ENCODE results near the gene R3HDML.

The R3HDML gene

GRCh38 chr20:44348168-44348659 is 11.4 kb downstream of the R3HDML start:
- no peak overlapping the region for H3K27ac ChIP-seq (ENCODE audit: low read length)
- no peaks in the 10 kb centered on the region for H3K9me3 ChIP-seq (ENCODE audit: control insufficient read depth, insufficient read depth, low read length)
- H3K4me3 ChIP-seq (ENCODE audit: low read length), result no peak overlapping the region
- no peak for DNase-seq (ENCODE audit: low read depth, low spot score)
- WGBS (ENCODE audit: insufficient coverage, insufficient read length), result no CpG with 5 or more reads among the region's 4 CpGs
- no peaks in the 10 kb centered on the region; the same call in 1 of the 2 replicates for H3K4me1 ChIP-seq (ENCODE audit: control insufficient read depth, insufficient read depth, low read length)
- no peaks in the 10 kb centered on the region for H3K36me3 ChIP-seq (ENCODE audit: control insufficient read depth, insufficient read depth, low read length)
- no peaks in the 10 kb centered on the region for H3K27me3 ChIP-seq (ENCODE audit: control insufficient read depth, insufficient read depth, low read length)

GRCh38 chr20:44349349-44349748 is 12.5 kb downstream of the R3HDML start:
- H3K4me1 ChIP-seq (ENCODE audit: control insufficient read depth, insufficient read depth, low read length), result no peaks in the 10 kb centered on the region; the same call in 1 of the 2 replicates
- no peak overlapping the region for H3K27ac ChIP-seq (ENCODE audit: low read length)
- no peaks in the 10 kb centered on the region for H3K27me3 ChIP-seq (ENCODE audit: control insufficient read depth, insufficient read depth, low read length)
- H3K9me3 ChIP-seq (ENCODE audit: control insufficient read depth, insufficient read depth, low read length), result no peaks in the 10 kb centered on the region
- H3K4me3 ChIP-seq (ENCODE audit: low read length), result no peak overlapping the region
- H3K36me3 ChIP-seq (ENCODE audit: control insufficient read depth, insufficient read depth, low read length), result no peaks in the 10 kb centered on the region
- WGBS (ENCODE audit: insufficient coverage, insufficient read length), result no CpG with 5 or more reads among the region's 3 CpGs
- no peak for DNase-seq (ENCODE audit: low read depth, low spot score)

GRCh38 chr20:44350567-44350966 is 13.7 kb downstream of the R3HDML start:
- Histone ChIP-seq H3K27ac (ENCODE audit: low read length) (no peak overlapping the region), H3K9me3 (ENCODE audit: control insufficient read depth, insufficient read depth, low read length) (no peaks in the 10 kb centered on the region), H3K4me3 (ENCODE audit: low read length) (no peak overlapping the region), H3K36me3 (ENCODE audit: control insufficient read depth, insufficient read depth, low read length) (no peaks in the 10 kb centered on the region), H3K4me1 (ENCODE audit: control insufficient read depth, insufficient read depth, low read length) (no peaks in the 10 kb centered on the region), H3K27me3 (ENCODE audit: control insufficient read depth, insufficient read depth, low read length) (no peaks in the 10 kb centered on the region)
- no peak for DNase-seq (ENCODE audit: low read depth, low spot score)
- no CpG with 5 or more reads among the region's 6 CpGs for WGBS (ENCODE audit: insufficient coverage, insufficient read length)

- DNase-seq (ENCODE audit: low read depth, low spot score), result no peak
- Histone ChIP-seq H3K4me1 (ENCODE audit: control insufficient read depth, insufficient read depth, low read length) (no peaks in the 10 kb centered on the region), H3K36me3 (ENCODE audit: control insufficient read depth, insufficient read depth, low read length) (no peaks in the 10 kb centered on the region), H3K9me3 (ENCODE audit: control insufficient read depth, insufficient read depth, low read length) (no peaks in the 10 kb centered on the region), H3K27ac (ENCODE audit: low read length) (no peak overlapping the region), H3K27me3 (ENCODE audit: control insufficient read depth, insufficient read depth, low read length) (no peaks in the 10 kb centered on the region), H3K4me3 (ENCODE audit: low read length) (no peak overlapping the region)
- WGBS (ENCODE audit: insufficient coverage, insufficient read length), result no CpG with 5 or more reads among the region's 6 CpGs
Observed at GRCh38 chr20:44354979-44355497, 18.2 kb downstream of the R3HDML start.

GRCh38 chr20:44355498-44356352 is 18.9 kb downstream of the R3HDML start, which contains the start of gene HNF4A:
HNF4A (plus strand) TSS chr20:44355699; CDS start chr20:44355805, 106 bp downstream.
- Histone ChIP-seq H3K27ac (ENCODE audit: low read length) (no peak within 1 kb of the TSS), H3K9me3 (ENCODE audit: control insufficient read depth, insufficient read depth, low read length) (no peaks in the 10 kb centered on the region), H3K4me3 (ENCODE audit: low read length) (no peak within 1 kb of the TSS), H3K27me3 (ENCODE audit: control insufficient read depth, insufficient read depth, low read length) (no peaks in the 10 kb centered on the region), H3K4me1 (ENCODE audit: control insufficient read depth, insufficient read depth, low read length) (no peaks in the 10 kb centered on the region), H3K36me3 (ENCODE audit: control insufficient read depth, insufficient read depth, low read length) (no peaks in the 10 kb centered on the region)
- WGBS (ENCODE audit: insufficient coverage, insufficient read length), result no CpG with 5 or more reads among the region's 40 CpGs
- no peak for DNase-seq (ENCODE audit: low read depth, low spot score)

GRCh38 chr20:44356353-44356723 is 19.5 kb downstream of the R3HDML start:
- DNase-seq (ENCODE audit: low read depth, low spot score), result no peak
- no peaks in the 10 kb centered on the region for H3K4me1 ChIP-seq (ENCODE audit: control insufficient read depth, insufficient read depth, low read length)
- H3K4me3 ChIP-seq (ENCODE audit: low read length), result no peak overlapping the region
- no peaks in the 10 kb centered on the region for H3K9me3 ChIP-seq (ENCODE audit: control insufficient read depth, insufficient read depth, low read length)
- no peaks in the 10 kb centered on the region for H3K36me3 ChIP-seq (ENCODE audit: control insufficient read depth, insufficient read depth, low read length)
- no peak overlapping the region for H3K27ac ChIP-seq (ENCODE audit: low read length)
- no CpG with 5 or more reads among the region's 14 CpGs for WGBS (ENCODE audit: insufficient coverage, insufficient read length)
- H3K27me3 ChIP-seq (ENCODE audit: control insufficient read depth, insufficient read depth, low read length), result no peaks in the 10 kb centered on the region

GRCh38 chr20:44357020-44357419 is 20.2 kb downstream of the R3HDML start:
- WGBS (ENCODE audit: insufficient coverage, insufficient read length), result no CpG with 5 or more reads among the region's 2 CpGs
- Histone ChIP-seq H3K27me3 (ENCODE audit: control insufficient read depth, insufficient read depth, low read length) (no peaks in the 10 kb centered on the region), H3K27ac (ENCODE audit: low read length) (no peak overlapping the region), H3K36me3 (ENCODE audit: control insufficient read depth, insufficient read depth, low read length) (no peaks in the 10 kb centered on the region), H3K4me3 (ENCODE audit: low read length) (no peak overlapping the region), H3K4me1 (ENCODE audit: control insufficient read depth, insufficient read depth, low read length) (no peaks in the 10 kb centered on the region), H3K9me3 (ENCODE audit: control insufficient read depth, insufficient read depth, low read length) (no peaks in the 10 kb centered on the region)
- no peak for DNase-seq (ENCODE audit: low read depth, low spot score)

- Histone ChIP-seq H3K27ac (ENCODE audit: low read length) (no peak overlapping the region), H3K4me3 (ENCODE audit: low read length) (no peak overlapping the region), H3K9me3 (ENCODE audit: control insufficient read depth, insufficient read depth, low read length) (no peaks in the 10 kb centered on the region), H3K36me3 (ENCODE audit: control insufficient read depth, insufficient read depth, low read length) (no peaks in the 10 kb centered on the region), H3K27me3 (ENCODE audit: control insufficient read depth, insufficient read depth, low read length) (no peaks in the 10 kb centered on the region), H3K4me1 (ENCODE audit: control insufficient read depth, insufficient read depth, low read length) (no peaks in the 10 kb centered on the region)
- no peak for DNase-seq (ENCODE audit: low read depth, low spot score)
- WGBS (ENCODE audit: insufficient coverage, insufficient read length), result no CpG with 5 or more reads among the region's 4 CpGs
Observed at GRCh38 chr20:44357555-44358125, 20.8 kb downstream of the R3HDML start.

GRCh38 chr20:44358776-44359175 is 21.9 kb downstream of the R3HDML start:
- H3K36me3 ChIP-seq (ENCODE audit: control insufficient read depth, insufficient read depth, low read length), result no peaks in the 10 kb centered on the region
- WGBS (ENCODE audit: insufficient coverage, insufficient read length), result no CpG with 5 or more reads among the region's 8 CpGs

GRCh38 chr20:44360221-44360620 is 23.4 kb downstream of the R3HDML start:
- Histone ChIP-seq H3K27me3 (ENCODE audit: control insufficient read depth, insufficient read depth, low read length) (no peaks in the 10 kb centered on the region), H3K27ac (ENCODE audit: low read length) (no peak overlapping the region), H3K9me3 (ENCODE audit: control insufficient read depth, insufficient read depth, low read length) (no peaks in the 10 kb centered on the region), H3K4me1 (ENCODE audit: control insufficient read depth, insufficient read depth, low read length) (no peaks in the 10 kb centered on the region), H3K4me3 (ENCODE audit: low read length) (no peak overlapping the region), H3K36me3 (ENCODE audit: control insufficient read depth, insufficient read depth, low read length) (no peaks in the 10 kb centered on the region)
- DNase-seq (ENCODE audit: low read depth, low spot score), result no peak

More at GRCh38 chr20:44358776-44359175, 21.9 kb downstream of the R3HDML start:
- H3K27ac ChIP-seq (ENCODE audit: low read length), result no peak overlapping the region
- DNase-seq (ENCODE audit: low read depth, low spot score), result no peak
- H3K27me3 ChIP-seq (ENCODE audit: control insufficient read depth, insufficient read depth, low read length), result no peaks in the 10 kb centered on the region
- H3K9me3 ChIP-seq (ENCODE audit: control insufficient read depth, insufficient read depth, low read length), result no peaks in the 10 kb centered on the region
- no peak overlapping the region for H3K4me3 ChIP-seq (ENCODE audit: low read length)
- H3K4me1 ChIP-seq (ENCODE audit: control insufficient read depth, insufficient read depth, low read length), result no peaks in the 10 kb centered on the region

Measured in iPS DF 6.9 (cell line).